ENCODE measurements around the gene PTPN11.

Gene PTPN11

DNA sequence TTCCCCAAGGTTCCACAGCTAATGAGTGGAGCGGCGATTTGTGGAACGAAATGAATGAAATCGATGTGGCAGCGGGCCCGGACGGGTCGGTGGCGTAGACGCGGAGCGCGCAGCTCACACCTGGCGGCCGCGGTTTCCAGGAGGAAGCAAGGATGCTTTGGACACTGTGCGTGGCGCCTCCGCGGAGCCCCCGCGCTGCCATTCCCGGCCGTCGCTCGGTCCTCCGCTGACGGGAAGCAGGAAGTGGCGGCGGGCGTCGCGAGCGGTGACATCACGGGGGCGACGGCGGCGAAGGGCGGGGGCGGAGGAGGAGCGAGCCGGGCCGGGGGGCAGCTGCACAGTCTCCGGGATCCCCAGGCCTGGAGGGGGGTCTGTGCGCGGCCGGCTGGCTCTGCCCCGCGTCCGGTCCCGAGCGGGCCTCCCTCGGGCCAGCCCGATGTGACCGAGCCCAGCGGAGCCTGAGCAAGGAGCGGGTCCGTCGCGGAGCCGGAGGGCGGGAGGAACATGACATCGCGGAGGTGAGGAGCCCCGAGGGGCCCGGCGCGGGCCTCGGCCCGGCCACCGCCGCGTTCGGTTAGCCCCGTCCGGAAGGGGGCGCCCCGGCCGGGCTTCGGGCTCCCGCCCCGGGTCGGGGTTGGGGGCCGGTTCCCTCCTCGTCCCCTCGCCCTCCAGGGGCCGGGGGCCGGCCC lies at the start of gene PTPN11:
Gene PTPN11 (plus strand): TSS at position 340 of the 689 bp plus-strand sequence. CDS start 165 bp downstream, at position 505.
- TF ChIP-seq Cebpa-rat (IDR thresholded peaks at IDR 0.05): no peak
- Histone ChIP-seq H3K36me3 (peaks cover 0 to 33% (median 20%) of the 10 kb centered on the region in 11 experiments; a peak in 13 of 22 replicates), H3K4me2 (peak within 1 kb of the TSS; percentile 78 to 95 (median 89)), H3K4me3 (peak within 1 kb of the TSS; percentile 77 to 99 (median 93)), H3K9me3 (replicated peaks in 1 of 11) (no peaks in the 10 kb centered on the region), H3K4me1 (peaks cover 27 to 45% (median 33%) of the 10 kb centered on the region in 10 experiments), H3K27ac (peak within 1 kb of the TSS; percentile 92 to 96 (median 95)), H4K20me1 (peaks cover 39 to 48% (median 42%) of the 10 kb centered on the region in 11 experiments), H3K9ac (peak within 1 kb of the TSS; percentile 92 to 98 (median 96)), H3K27me3 (no peaks in the 10 kb centered on the region)

DNA sequence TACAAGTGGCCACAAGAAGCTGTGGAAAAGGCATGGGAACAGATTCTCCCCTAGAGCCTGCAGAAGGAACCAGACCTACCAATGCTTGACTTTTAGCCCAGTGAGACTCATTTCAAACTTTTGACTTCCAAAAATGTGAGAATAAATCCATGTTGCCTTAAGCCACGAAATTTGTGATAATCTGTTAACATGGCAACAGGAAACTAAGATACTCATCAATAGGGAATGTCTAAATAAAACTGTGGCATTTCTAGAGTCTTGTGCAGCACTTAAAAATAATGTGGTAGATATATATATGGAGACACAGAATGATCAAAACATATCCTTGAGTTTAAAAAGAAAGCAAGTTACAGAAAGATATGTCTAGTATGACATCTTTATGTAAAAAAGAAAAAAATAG lies 48.5 kb upstream of the PTPN11 start:
- TF ChIP-seq Cebpa-rat (IDR thresholded peaks at IDR 0.05): no peak
- no peak overlapping the region for H3K4me2 ChIP-seq
- H3K9me3 ChIP-seq (replicated peaks in 1 of 11): peaks cover 0 to 12% (median 4%) of the 10 kb centered on the region in 11 experiments; a peak in 8 of 22 replicates
- no peaks in the 10 kb centered on the region for H3K27me3 ChIP-seq
- H3K9ac ChIP-seq: no peak overlapping the region
- peaks cover 14 to 93% (median 55%) of the 10 kb centered on the region in 11 experiments; a peak in 20 of 22 replicates for H4K20me1 ChIP-seq
- peaks cover 0 to 19% (median 6%) of the 10 kb centered on the region in 11 experiments; a peak in 15 of 22 replicates for H3K36me3 ChIP-seq
- no peaks in the 10 kb centered on the region for H3K4me1 ChIP-seq
- no peak overlapping the region for H3K27ac ChIP-seq
- H3K4me3 ChIP-seq: no peak overlapping the region

DNA sequence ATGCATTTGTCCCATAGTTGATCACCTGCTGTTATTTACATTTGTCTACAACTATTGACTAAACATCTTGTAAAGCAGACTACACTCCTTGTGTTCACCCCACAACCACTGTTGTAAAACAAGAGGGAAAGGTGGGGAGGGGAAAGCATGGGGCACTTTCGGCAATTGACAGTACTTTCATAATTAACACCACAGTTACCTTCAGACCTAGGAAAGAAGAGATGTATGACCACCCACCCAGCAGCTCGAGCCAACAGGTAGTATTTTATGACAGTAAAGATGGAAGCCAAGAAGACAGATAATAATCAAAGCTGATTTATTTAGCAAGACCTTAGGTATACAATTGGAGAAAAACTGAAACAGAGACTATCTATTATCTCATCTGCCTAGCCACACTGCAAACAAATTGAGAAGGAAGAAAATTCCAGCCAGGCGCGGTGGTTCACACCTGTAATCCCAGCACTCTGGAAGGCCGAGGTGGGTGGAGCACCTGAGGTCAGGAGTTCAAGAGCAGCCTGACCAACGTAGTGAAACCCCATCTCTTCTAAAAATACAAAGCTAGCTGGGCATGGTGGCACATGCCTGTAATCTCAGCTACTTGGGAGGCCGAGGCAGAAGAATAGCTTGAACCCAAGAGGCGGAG lies 47.8 kb upstream of the PTPN11 start:
- Histone ChIP-seq H3K4me3 (no peak overlapping the region), H3K36me3 (peaks cover 0 to 26% (median 12%) of the 10 kb centered on the region in 11 experiments; a peak in 16 of 22 replicates), H3K9ac (no peak overlapping the region), H3K27me3 (no peaks in the 10 kb centered on the region), H3K4me1 (no peaks in the 10 kb centered on the region), H3K4me2 (no peak overlapping the region), H3K27ac (no peak overlapping the region), H4K20me1 (peaks cover 14 to 93% (median 47%) of the 10 kb centered on the region in 11 experiments; a peak in 20 of 22 replicates), H3K9me3 (replicated peaks in 1 of 11) (peaks cover 0 to 18% (median 5%) of the 10 kb centered on the region in 11 experiments; a peak in 8 of 22 replicates)
- TF ChIP-seq Cebpa-rat (IDR thresholded peaks at IDR 0.05): no peak

DNA sequence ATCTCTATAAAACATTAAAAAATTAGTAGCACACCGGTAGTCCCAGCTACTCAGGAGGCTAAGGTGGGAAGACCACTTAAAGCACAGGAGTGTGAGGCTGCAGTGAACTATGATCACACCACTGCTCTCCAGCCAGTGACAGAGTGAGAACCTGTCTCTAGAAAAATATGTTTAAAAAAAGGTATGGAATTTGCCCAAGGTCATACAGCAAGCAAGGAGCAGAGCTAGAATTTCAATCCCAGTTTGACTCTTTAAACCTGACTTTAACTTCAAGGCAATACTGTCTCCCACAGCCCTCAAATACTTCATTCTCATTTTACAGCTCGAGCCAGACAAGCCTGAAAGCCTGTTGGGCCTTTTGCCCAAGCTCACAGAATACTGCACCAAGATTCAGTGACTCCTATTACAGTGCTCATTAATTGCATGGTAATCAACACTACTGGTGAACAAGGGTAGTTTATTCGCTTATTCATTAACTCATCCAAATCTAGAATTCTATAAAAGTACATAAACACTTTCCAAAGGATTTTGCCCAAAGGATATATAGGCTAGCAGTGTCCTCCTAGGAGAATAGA lies 44.5 kb upstream of the PTPN11 start:
- 0 out of 20 replicates have a peak, but pooled peaks cover 0 to 2% (median 0%) of the 10 kb centered on the region in 10 experiments for H3K4me1 ChIP-seq
- no peak overlapping the region for H3K4me3 ChIP-seq
- H4K20me1 ChIP-seq: peaks cover 12 to 94% (median 48%) of the 10 kb centered on the region in 11 experiments; a peak in 19 of 22 replicates
- no peak overlapping the region for H3K9ac ChIP-seq
- H3K27me3 ChIP-seq: no peaks in the 10 kb centered on the region
- no peak overlapping the region for H3K27ac ChIP-seq
- no peak overlapping the region for H3K4me2 ChIP-seq
- no peak for TF ChIP-seq Cebpa-rat (IDR thresholded peaks at IDR 0.05)
- peaks cover 0 to 30% (median 13%) of the 10 kb centered on the region in 11 experiments; a peak in 16 of 22 replicates for H3K36me3 ChIP-seq
- H3K9me3 ChIP-seq (replicated peaks in 1 of 11): peaks cover 0 to 22% (median 7%) of the 10 kb centered on the region in 11 experiments; a peak in 9 of 22 replicates

DNA sequence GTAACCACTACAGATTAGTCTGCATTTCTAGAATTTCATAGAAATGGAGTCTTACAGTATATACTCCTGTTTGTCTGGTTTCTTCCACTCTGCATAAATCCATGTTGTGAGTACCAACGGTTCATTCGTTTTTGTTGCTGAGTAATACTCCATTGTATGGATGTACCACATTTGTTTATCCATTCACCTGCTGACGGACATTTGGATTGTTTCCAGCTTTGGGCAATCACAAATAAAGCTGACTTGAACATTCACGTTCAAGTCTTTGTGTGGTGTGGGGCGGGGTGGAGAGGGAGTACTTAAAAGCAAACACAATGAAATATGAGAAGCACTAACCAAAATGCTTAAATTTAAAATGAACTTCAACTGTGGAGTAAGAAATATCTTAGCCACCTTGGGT lies 43.6 kb upstream of the PTPN11 start:
- no peak overlapping the region for H3K4me2 ChIP-seq
- peaks cover 2 to 8% (median 2%) of the 10 kb centered on the region in 10 experiments for H3K4me1 ChIP-seq
- peaks cover 0 to 30% (median 13%) of the 10 kb centered on the region in 11 experiments; a peak in 16 of 22 replicates for H3K36me3 ChIP-seq
- peaks cover 0 to 22% (median 7%) of the 10 kb centered on the region in 11 experiments; a peak in 9 of 22 replicates for H3K9me3 ChIP-seq (replicated peaks in 1 of 11)
- H3K27me3 ChIP-seq: no peaks in the 10 kb centered on the region
- no peak overlapping the region for H3K27ac ChIP-seq
- no peak for TF ChIP-seq Cebpa-rat (IDR thresholded peaks at IDR 0.05)
- H3K4me3 ChIP-seq: no peak overlapping the region
- peaks cover 8 to 94% (median 42%) of the 10 kb centered on the region in 11 experiments; a peak in 18 of 22 replicates for H4K20me1 ChIP-seq
- no peak overlapping the region for H3K9ac ChIP-seq

DNA sequence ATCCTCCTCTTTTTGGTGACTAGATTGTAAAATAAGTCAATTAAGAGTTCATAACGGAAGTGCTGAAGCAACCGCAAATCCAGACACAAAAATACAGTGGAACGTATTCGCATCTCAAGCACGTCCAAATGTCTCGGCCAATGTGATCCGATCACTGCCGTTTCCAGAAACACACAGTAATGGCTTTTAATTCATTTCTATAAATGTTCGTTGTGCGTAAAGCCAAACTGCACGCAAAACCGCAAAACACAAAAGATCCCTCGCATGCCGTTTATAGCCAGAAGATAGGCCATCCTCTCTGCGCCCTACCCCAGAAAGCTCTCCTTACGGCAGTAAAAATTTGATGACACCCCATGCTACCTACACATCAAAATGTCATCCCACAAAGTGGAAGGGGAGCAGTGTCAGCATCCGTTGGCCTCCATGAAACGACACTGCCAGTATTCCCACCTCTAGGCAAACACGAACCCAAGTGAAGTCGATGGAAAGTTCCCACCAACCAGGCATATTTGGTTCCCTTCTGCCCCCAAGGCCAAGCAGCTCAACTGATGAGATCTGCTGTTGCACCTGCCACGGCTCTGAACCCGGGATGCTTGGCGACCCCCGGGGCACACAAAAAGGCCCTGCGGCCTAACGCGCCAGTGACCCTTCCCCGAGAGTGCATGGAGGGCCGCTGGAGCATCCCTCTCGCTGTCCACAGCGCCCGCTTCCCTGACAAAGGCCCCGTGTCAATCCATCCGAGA lies 37.9 kb upstream of the PTPN11 start:
- H3K4me2 ChIP-seq: peak overlapping the region; percentile 77 to 98 (median 92)
- no peaks in the 10 kb centered on the region for H3K27me3 ChIP-seq
- H3K9ac ChIP-seq: peak overlapping the region; percentile 87 to 96 (median 94)
- peaks cover 0 to 8% (median under 1%) of the 10 kb centered on the region in 11 experiments; a peak in 7 of 22 replicates for H3K36me3 ChIP-seq
- H3K9me3 ChIP-seq (replicated peaks in 1 of 11): peaks cover 0 to 4% (median 0%) of the 10 kb centered on the region in 11 experiments; a peak in 1 of 22 replicates
- peaks cover 11 to 20% (median 18%) of the 10 kb centered on the region in 10 experiments for H3K4me1 ChIP-seq
- H3K27ac ChIP-seq: peak overlapping the region; percentile 24 to 92 (median 90); a peak in 20 of 22 replicates
- H4K20me1 ChIP-seq: peaks cover 8 to 51% (median 22%) of the 10 kb centered on the region in 11 experiments; a peak in 15 of 22 replicates
- H3K4me3 ChIP-seq: peak overlapping the region; percentile 96 to 100 (median 98)
- TF ChIP-seq Cebpa-rat (IDR thresholded peaks at IDR 0.05): no peak

DNA sequence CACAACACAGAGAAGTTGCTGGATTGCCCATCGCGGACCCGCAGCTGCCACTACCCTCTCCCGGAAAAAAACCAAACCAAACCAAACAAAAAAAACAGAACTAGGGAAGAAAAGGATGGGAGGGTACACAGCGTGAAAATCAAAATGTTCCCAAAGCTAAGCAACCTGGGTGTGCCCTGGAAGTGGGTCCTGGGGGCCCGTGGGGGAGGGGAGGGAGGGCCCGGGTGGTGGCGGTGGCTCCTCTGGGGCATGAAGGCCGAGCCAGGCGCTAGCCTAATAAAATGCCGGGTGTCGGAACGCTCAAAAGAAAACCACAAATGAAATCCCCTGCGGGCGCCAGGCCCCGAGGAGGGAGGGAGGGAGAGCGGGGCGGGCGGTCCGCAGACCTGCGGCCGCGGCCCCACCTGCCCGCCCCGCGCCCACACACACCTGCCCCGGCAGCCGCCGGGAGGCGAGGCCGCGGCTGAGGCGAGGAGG lies 37.3 kb upstream of the PTPN11 start:
- H3K4me1 ChIP-seq: peaks cover 12 to 23% (median 21%) of the 10 kb centered on the region in 10 experiments
- H3K36me3 ChIP-seq: peaks cover 0 to 6% (median 0%) of the 10 kb centered on the region in 11 experiments; a peak in 1 of 22 replicates
- no peaks in the 10 kb centered on the region for H3K27me3 ChIP-seq
- peaks cover 0 to 3% (median 0%) of the 10 kb centered on the region in 11 experiments; a peak in 1 of 22 replicates for H3K9me3 ChIP-seq (replicated peaks in 1 of 11)
- H4K20me1 ChIP-seq: peaks cover 8 to 45% (median 20%) of the 10 kb centered on the region in 11 experiments; a peak in 15 of 22 replicates
- peak overlapping the region; percentile 96 to 100 (median 98) for H3K4me3 ChIP-seq
- peak overlapping the region; percentile 77 to 98 (median 92) for H3K4me2 ChIP-seq
- no peak for TF ChIP-seq Cebpa-rat (IDR thresholded peaks at IDR 0.05)
- H3K9ac ChIP-seq: peak overlapping the region; percentile 87 to 96 (median 94)
- H3K27ac ChIP-seq: peak overlapping the region; percentile 77 to 92 (median 90)

Data from BLaER1 treated with 17β-estradiol and CSF1 and Interleukin-3, amounts not matched to agents 10 nM and 100 nM (cell line).